Gastroesophageal sphincter (tissue), 3 donors: ENCODE measurements around the gene WFDC9.

Experiments
- CTCF ChIP-seq, 4 experiments: fragments of 200-600 bp in 2 of 4; fragments of 450-650 bp in 2 of 4; sonication (generic) in 1 of 4; IDR thresholded peaks; one replicate each; pipeline ENCODE4 v1.5.1; 2017 to 2019; ENCODE audit warnings: antibody characterized with exemption in 4 of 4, mild to moderate bottlenecking in 2 of 4, moderate library complexity in 2 of 4
- EP300 ChIP-seq: sonication (generic); formaldehyde crosslinking; IDR thresholded peaks from one replicate; pipeline ENCODE4 v1.6.1; 2017; ENCODE audit warnings: antibody characterized with exemption, mild to moderate bottlenecking
- POLR2A ChIP-seq, 2 donors: fragments of 450-650 bp; IDR thresholded peaks; one replicate each; pipeline ENCODE4 v1.6.1; 2017; ENCODE audit warnings: antibody characterized with exemption in 2 of 2, mild to moderate bottlenecking in 2 of 2, moderate library complexity in 1 of 2
- POLR2AphosphoS5 ChIP-seq: sonication (generic); formaldehyde crosslinking; IDR thresholded peaks from one replicate; pipeline ENCODE4 v1.6.1; 2017; ENCODE audit warnings: antibody characterized with exemption

- TF ChIP-seq POLR2A (IDR thresholded peaks at IDR 0.05) (no peak), CTCF (IDR thresholded peaks at IDR 0.05) (no peak), EP300 (no peak), POLR2AphosphoS5 (no peak)
Measured at GRCh38 chr20:45581702-45582101, 49.4 kb downstream of the WFDC9 start.
